Neural progenitor cell (in vitro differentiated cells): Measurements from ENCODE around the gene EREG. TPM values are rescaled to one million over a fixed set of nuclear protein-coding genes. Genes with fewer than 3 reads are reported as not detected.

ENCODE experiments used
- DNase-seq: peaks from one replicate; pipeline ENCODE4 v3.0.0-alpha.2; 2016; ENCODE audit warnings: low spot score
- H2AFZ ChIP-seq: fragments of 200-600 bp; sonication (generic); replicated peaks from 2 replicates; pipeline ENCODE4 v1.6.1; 2016; ENCODE audit warnings: antibody characterized with exemption
- H3F3A ChIP-seq: fragments of 200-600 bp; sonication (generic); 2 replicates; pipeline ENCODE4 v1.6.1; 2016; ENCODE audit warnings: antibody characterized with exemption, low read depth
- H3K27ac ChIP-seq: fragments of 200-600 bp; sonication (generic); 2 replicates; pipeline ENCODE4 v1.5.1; 2016; ENCODE audit warnings: mild to moderate bottlenecking
- H3K27me3 ChIP-seq: fragments of 200-600 bp; sonication (generic); 2 replicates; pipeline ENCODE4 v1.6.1; 2016; ENCODE audit warnings: mild to moderate bottlenecking, moderate library complexity
- H3K36me3 ChIP-seq: fragments of 200-600 bp; sonication (generic); 2 replicates; pipeline ENCODE4 v1.5.1; 2016
- H3K4me1 ChIP-seq: fragments of 200-600 bp; sonication (generic); 2 replicates; pipeline ENCODE4 v1.6.1; 2016; ENCODE audit warnings: mixed run types
- H3K4me2 ChIP-seq: fragments of 200-600 bp; sonication (generic); 2 replicates; pipeline ENCODE4 v1.6.1; 2016
- H3K4me3 ChIP-seq: fragments of 200-600 bp; sonication (generic); 2 replicates; pipeline ENCODE4 v1.5.1; 2016
- H3K79me2 ChIP-seq: fragments of 200-600 bp; sonication (generic); 2 replicates; pipeline ENCODE4 v1.6.1; 2016; ENCODE audit warnings: low read depth
- H3K9ac ChIP-seq: fragments of 200-600 bp; sonication (generic); 2 replicates; pipeline ENCODE4 v1.6.1; 2016
- H3K9me3 ChIP-seq: fragments of 200-600 bp; sonication (generic); 2 replicates; pipeline ENCODE4 v1.5.1; 2016; ENCODE audit warnings: low read depth
- H4K20me1 ChIP-seq: fragments of 200-600 bp; sonication (generic); 2 replicates; pipeline ENCODE4 v1.6.1; 2016; ENCODE audit warnings: low read depth
- H3K27ac Mint-ChIP-seq: 3 replicates; pipeline ENCODE4 v1.8.0; 2021; ENCODE audit warnings: mixed read lengths
- H3K27me3 Mint-ChIP-seq: 2 replicates; pipeline ENCODE4 v1.8.0; 2022; ENCODE audit warnings: low read depth, mild to moderate bottlenecking, inconsistent platforms, moderate library complexity, mixed read lengths; ENCODE audit not compliant: insufficient read depth
- H3K36me3 Mint-ChIP-seq: 3 replicates; pipeline ENCODE4 v1.8.0; 2021; ENCODE audit warnings: mixed read lengths
- H3K4me1 Mint-ChIP-seq: 3 replicates; pipeline ENCODE4 v1.8.0; 2021; ENCODE audit warnings: mixed read lengths
- H3K4me3 Mint-ChIP-seq: 3 replicates; pipeline ENCODE4 v1.8.0; 2021; ENCODE audit warnings: mild to moderate bottlenecking, moderate library complexity, mixed read lengths
- H3K9me3 Mint-ChIP-seq: 3 replicates; pipeline ENCODE4 v1.8.0; 2020; ENCODE audit warnings: mixed read lengths
- EZH2 ChIP-seq: fragments of 200-600 bp; sonication (generic); IDR thresholded peaks from 2 replicates; pipeline ENCODE4 v1.6.1; 2017; ENCODE audit warnings: antibody characterized with exemption, mild to moderate bottlenecking, moderate library complexity
- EZH2phosphoT487 ChIP-seq: fragments of 200-600 bp; sonication (generic); IDR thresholded peaks from 2 replicates; pipeline ENCODE4 v1.6.1; 2017; ENCODE audit warnings: antibody characterized with exemption
- total RNA-seq: library from RNA; depleted of rRNA; stranded (reverse); fragments of >200 nt; gene quantifications from 2 replicates; pipeline ENCODE4 v1.2.3, GENCODE V29; 2015; ENCODE audit warnings: low replicate concordance
- TF ChIP-seq, protein P1 (sequence below): fragments of 200-600 bp; sonication (generic); IDR thresholded peaks from 2 replicates; pipeline ENCODE4 v1.5.1; 2017; ENCODE audit warnings: antibody characterized with exemption, mild to moderate bottlenecking

EREG gene
- total RNA-seq, 1 donor from 2014 or later = not detected

DNA sequence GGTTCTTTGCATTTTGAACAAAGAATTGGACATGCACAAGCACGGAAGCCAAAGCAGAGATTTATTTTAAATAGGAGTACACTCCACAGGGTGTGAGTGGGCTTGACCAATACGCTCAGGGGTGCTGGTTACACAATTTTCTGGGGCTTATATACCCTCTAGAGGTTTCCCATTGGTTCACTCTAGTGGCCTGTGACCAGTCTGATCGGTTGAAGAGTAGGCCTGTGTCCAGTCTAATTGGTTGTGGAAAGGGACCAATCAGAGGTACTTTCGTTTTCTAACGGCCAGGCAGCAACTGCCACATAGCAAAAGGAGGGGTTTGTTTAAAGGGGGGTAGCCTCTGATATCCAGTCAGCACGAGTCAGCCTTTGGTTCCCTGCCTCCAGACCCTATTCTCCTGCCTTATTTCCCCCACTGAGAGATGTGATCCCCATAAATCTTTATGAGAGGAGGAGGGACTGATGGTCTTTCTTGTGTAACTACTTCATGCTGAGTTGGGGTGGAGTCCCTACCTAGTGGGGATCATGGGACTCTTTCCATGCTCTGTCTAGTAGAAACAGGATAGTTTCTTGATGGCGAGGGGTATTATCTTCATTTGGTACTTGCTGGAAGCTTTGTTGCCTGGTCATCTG lies 68.7 kb downstream of the EREG start:
- no peak for DNase-seq
- Mint-ChIP-seq H3K9me3 (no peaks in the 10 kb centered on the region), H3K4me3 (no peak overlapping the region), H3K4me1 (no peaks in the 10 kb centered on the region), H3K27ac (no peak overlapping the region), H3K27me3 (peaks cover 2% of the 10 kb centered on the region), H3K36me3 (no peaks in the 10 kb centered on the region)
- H4K20me1 ChIP-seq = no peaks in the 10 kb centered on the region
- no peaks in the 10 kb centered on the region for H3K79me2 ChIP-seq
- no peaks in the 10 kb centered on the region for H3K36me3 ChIP-seq
- H3K4me1 ChIP-seq = no peaks in the 10 kb centered on the region
- H3K27ac ChIP-seq = no peak overlapping the region
- H3K27me3 ChIP-seq = no peaks in the 10 kb centered on the region
- no peak overlapping the region for H2AFZ ChIP-seq
- no peak overlapping the region for H3K9ac ChIP-seq
- H3K4me3 ChIP-seq = no peak overlapping the region
- no peaks in the 10 kb centered on the region for H3K9me3 ChIP-seq
- TF ChIP-seq EZH2phosphoT487 (no peak), EZH2 (no peak)
- TF ChIP-seq, protein P1, sequence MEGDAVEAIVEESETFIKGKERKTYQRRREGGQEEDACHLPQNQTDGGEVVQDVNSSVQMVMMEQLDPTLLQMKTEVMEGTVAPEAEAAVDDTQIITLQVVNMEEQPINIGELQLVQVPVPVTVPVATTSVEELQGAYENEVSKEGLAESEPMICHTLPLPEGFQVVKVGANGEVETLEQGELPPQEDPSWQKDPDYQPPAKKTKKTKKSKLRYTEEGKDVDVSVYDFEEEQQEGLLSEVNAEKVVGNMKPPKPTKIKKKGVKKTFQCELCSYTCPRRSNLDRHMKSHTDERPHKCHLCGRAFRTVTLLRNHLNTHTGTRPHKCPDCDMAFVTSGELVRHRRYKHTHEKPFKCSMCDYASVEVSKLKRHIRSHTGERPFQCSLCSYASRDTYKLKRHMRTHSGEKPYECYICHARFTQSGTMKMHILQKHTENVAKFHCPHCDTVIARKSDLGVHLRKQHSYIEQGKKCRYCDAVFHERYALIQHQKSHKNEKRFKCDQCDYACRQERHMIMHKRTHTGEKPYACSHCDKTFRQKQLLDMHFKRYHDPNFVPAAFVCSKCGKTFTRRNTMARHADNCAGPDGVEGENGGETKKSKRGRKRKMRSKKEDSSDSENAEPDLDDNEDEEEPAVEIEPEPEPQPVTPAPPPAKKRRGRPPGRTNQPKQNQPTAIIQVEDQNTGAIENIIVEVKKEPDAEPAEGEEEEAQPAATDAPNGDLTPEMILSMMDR = no peak
- no peaks in the 10 kb centered on the region for H3F3A ChIP-seq
- no peak overlapping the region for H3K4me2 ChIP-seq

DNA sequence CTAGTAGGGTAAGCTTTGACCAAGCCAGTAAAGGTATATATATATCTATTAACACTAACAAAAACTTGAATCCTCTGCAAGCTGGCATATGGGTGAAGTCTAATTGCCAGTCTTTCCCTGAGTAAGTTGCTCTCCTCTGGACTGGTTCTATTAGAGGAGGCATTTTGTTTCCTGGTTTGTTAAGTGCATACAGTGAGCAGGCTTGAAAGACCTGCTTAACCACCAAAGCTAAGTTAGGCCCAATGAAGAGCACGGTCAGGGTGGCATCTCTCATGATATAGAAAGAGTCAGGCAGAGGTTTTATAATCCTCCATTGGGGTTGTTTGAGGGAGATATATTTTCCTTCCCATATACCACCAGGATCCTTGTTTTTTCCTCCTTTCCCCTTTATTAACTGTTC lies 70.4 kb downstream of the EREG start:
- Mint-ChIP-seq H3K4me1 (no peaks in the 10 kb centered on the region), H3K27me3 (peaks cover 2% of the 10 kb centered on the region), H3K4me3 (no peak overlapping the region), H3K27ac (no peak overlapping the region), H3K9me3 (no peaks in the 10 kb centered on the region), H3K36me3 (no peaks in the 10 kb centered on the region)
- Histone ChIP-seq H3K4me1 (no peaks in the 10 kb centered on the region), H3K36me3 (no peaks in the 10 kb centered on the region), H3K79me2 (no peaks in the 10 kb centered on the region), H2AFZ (no peak overlapping the region), H3K9ac (no peak overlapping the region), H3K27me3 (no peaks in the 10 kb centered on the region), H3K9me3 (no peaks in the 10 kb centered on the region), H4K20me1 (no peaks in the 10 kb centered on the region), H3K4me3 (no peak overlapping the region), H3F3A (no peaks in the 10 kb centered on the region), H3K27ac (no peak overlapping the region), H3K4me2 (no peak overlapping the region)
- TF ChIP-seq EZH2 (no peak), EZH2phosphoT487 (no peak)
- TF ChIP-seq, protein P1 = no peak
- no peak for DNase-seq

DNA sequence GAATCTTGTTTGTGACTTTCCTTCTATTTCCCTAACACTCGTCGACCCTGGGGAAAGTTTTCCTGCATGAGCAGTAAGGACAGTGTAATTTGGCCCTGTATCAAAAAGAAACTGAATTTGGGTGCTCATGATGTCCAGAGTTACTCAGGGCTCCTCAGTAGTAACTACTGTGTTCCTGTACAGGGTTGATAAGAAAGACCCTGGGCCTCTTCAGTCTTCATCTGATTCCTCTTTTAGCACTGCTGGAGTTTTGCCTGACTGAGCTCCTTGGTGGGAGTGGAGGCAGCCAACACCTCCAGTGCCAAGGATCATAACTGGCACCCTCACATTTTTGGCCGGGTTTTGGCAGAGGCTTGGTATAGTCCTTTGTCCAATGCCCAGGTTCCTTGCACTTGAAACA lies 72.9 kb downstream of the EREG start:
- TF ChIP-seq EZH2phosphoT487 = no peak
- TF ChIP-seq, protein P1 = no peak
- no peak for TF ChIP-seq EZH2

More for the DNA sequence above, 72.9 kb downstream of the EREG start:
- no peak overlapping the region for H2AFZ ChIP-seq
- Mint-ChIP-seq H3K36me3 (no peaks in the 10 kb centered on the region), H3K4me3 (no peak overlapping the region), H3K27ac (no peak overlapping the region), H3K27me3 (peaks cover 2% of the 10 kb centered on the region), H3K4me1 (no peaks in the 10 kb centered on the region), H3K9me3 (no peaks in the 10 kb centered on the region)
- H3K36me3 ChIP-seq = no peaks in the 10 kb centered on the region
- H3K27ac ChIP-seq = no peak overlapping the region
- H3K27me3 ChIP-seq = peaks cover 4% of the 10 kb centered on the region
- no peaks in the 10 kb centered on the region for H3K79me2 ChIP-seq
- no peak overlapping the region for H3K9ac ChIP-seq
- no peaks in the 10 kb centered on the region for H3K4me1 ChIP-seq
- H4K20me1 ChIP-seq = no peaks in the 10 kb centered on the region
- no peak overlapping the region for H3K4me2 ChIP-seq
- DNase-seq = no peak
- no peaks in the 10 kb centered on the region for H3K9me3 ChIP-seq
- no peaks in the 10 kb centered on the region for H3F3A ChIP-seq
- H3K4me3 ChIP-seq = no peak overlapping the region

Other genes starting within 250 kb of the EREG start
- 10.7 and 22.1 TPM in 2 replicates for gene MTHFD2L, start 207.0 kb upstream of the EREG start, total RNA-seq
- gene EPGN, start 56.7 kb upstream of the EREG start, total RNA-seq = not detected in 2 replicates
- not detected in 2 replicates for gene AREG, start 80.0 kb downstream of the EREG start, total RNA-seq